ENCODE measurements around the gene GRIK4.

Gene GRIK4

GRCh38 chr11:120525261-120526171, 14.0 kb downstream of the GRIK4 start:
- no peak for DNase-seq

GRCh38 chr11:120526241-120526640, 14.7 kb downstream of the GRIK4 start:
- DNase-seq: no peak

- peak; percentile 20 for DNase-seq
Measured at GRCh38 chr11:120527111-120527761, 15.7 kb downstream of the GRIK4 start.

- no peak for DNase-seq
Measured at GRCh38 chr11:120528749-120529148, 17.2 kb downstream of the GRIK4 start.

- no peak for DNase-seq
Measured at GRCh38 chr11:120529214-120529613, 17.7 kb downstream of the GRIK4 start.

GRCh38 chr11:120529911-120530310, 18.4 kb downstream of the GRIK4 start:
- no peak for DNase-seq

- no peak for DNase-seq
Measured at GRCh38 chr11:120532082-120532831, 20.7 kb downstream of the GRIK4 start.

GRCh38 chr11:120532832-120533196, 21.3 kb downstream of the GRIK4 start:
- no peak for DNase-seq

- no peak for DNase-seq
Measured at GRCh38 chr11:120536091-120536796, 24.7 kb downstream of the GRIK4 start.

- DNase-seq: no peak
Measured at GRCh38 chr11:120536797-120537169, 25.2 kb downstream of the GRIK4 start.

GRCh38 chr11:120537996-120538395, 26.4 kb downstream of the GRIK4 start:
- no peak for DNase-seq

- no peak for DNase-seq
Measured at GRCh38 chr11:120538707-120539106, 27.2 kb downstream of the GRIK4 start.

- DNase-seq: peak; percentile 22
Measured at GRCh38 chr11:120539667-120540369, 28.3 kb downstream of the GRIK4 start.

- DNase-seq: no peak
Measured at GRCh38 chr11:120540744-120541465, 29.4 kb downstream of the GRIK4 start.

- no peak for DNase-seq
Measured at GRCh38 chr11:120543521-120544215, 32.1 kb downstream of the GRIK4 start.

- DNase-seq: no peak
Measured at GRCh38 chr11:120545813-120546212, 34.3 kb downstream of the GRIK4 start.

GRCh38 chr11:120546312-120547205, 35.0 kb downstream of the GRIK4 start:
- no peak for DNase-seq

GRCh38 chr11:120547316-120547715, 35.8 kb downstream of the GRIK4 start:
- no peak for DNase-seq

GRCh38 chr11:120547811-120548681, 36.5 kb downstream of the GRIK4 start:
- DNase-seq: no peak

All from NCI-H1694 treated with DMSO at 0.1 percent for 48 hours (cell line).